Activated CD4-positive, alpha-beta T cell treated with anti-CD3 and anti-CD28 coated beads for 36 hours (primary cell): ENCODE results near the gene C22orf31. TPM values are rescaled to one million over a fixed set of nuclear protein-coding genes. Genes with fewer than 3 reads are reported as not detected.
"Not testable (repeated sequence)": the region's sequence is repeated elsewhere in the genome, so short reads cannot be mapped to it uniquely, and the experiment has no call there.

Source experiments
- ATAC-seq: fragments of 200-7000 bp; cut with Tn5 transposase; one replicate; pipeline ENCODE4 v1.10.0; 2021; ENCODE audit warnings: mild to moderate bottlenecking, moderate library complexity
- CTCF ChIA-PET: fragments of 350-600 bp; sonication (Branson Sonifier 250); formaldehyde crosslinking; loops from one replicate; lab custom pipeline; 2021; ENCODE audit warnings: antibody characterized with exemption; lab: Charles Lee
- POLR2A ChIA-PET: fragments of 350-600 bp; sonication (Branson Sonifier 250); formaldehyde crosslinking; loops from one replicate; lab custom pipeline; 2021; ENCODE audit warnings: antibody characterized with exemption, inconsistent platforms; lab: Charles Lee
- DNase-seq: peaks from one replicate; pipeline ENCODE4 v3.0.0-alpha.2; 2020
- H3K27ac Mint-ChIP-seq: one replicate; pipeline ENCODE4 v1.8.0; 2021; ENCODE audit warnings: mixed read lengths
- H3K27me3 Mint-ChIP-seq: one replicate; pipeline ENCODE4 v1.8.0; 2021; ENCODE audit warnings: mixed read lengths
- H3K36me3 Mint-ChIP-seq: one replicate; pipeline ENCODE4 v1.8.0; 2021; ENCODE audit warnings: low read depth, mixed read lengths
- H3K4me1 Mint-ChIP-seq: one replicate; pipeline ENCODE4 v1.8.0; 2021; ENCODE audit warnings: mixed read lengths
- H3K4me3 Mint-ChIP-seq: one replicate; pipeline ENCODE4 v1.8.0; 2021; ENCODE audit warnings: mild to moderate bottlenecking, moderate library complexity, mixed read lengths
- H3K9me3 Mint-ChIP-seq: one replicate; pipeline ENCODE4 v1.8.0; 2021; ENCODE audit warnings: low read depth, mixed read lengths
- intact Hi-C, 2 experiments: fragments of 100-400 bp; cut with DNase I in 1 of 2; cut with micrococcal nuclease in 1 of 2; formaldehyde crosslinking; loops; one replicate each; pipeline versions ENCODE4 v1.14.2 to v1.15.1; 2022 to 2024; cut with DNase I, micrococcal nuclease
- total RNA-seq, 2 experiments: library from RNA; stranded (reverse); gene quantifications; one replicate each; pipeline ENCODE4 v1.2.3, GENCODE V29; 2021

The C22orf31 gene
- total RNA-seq, 2 experiments from 2014 or later = not detected

DNA sequence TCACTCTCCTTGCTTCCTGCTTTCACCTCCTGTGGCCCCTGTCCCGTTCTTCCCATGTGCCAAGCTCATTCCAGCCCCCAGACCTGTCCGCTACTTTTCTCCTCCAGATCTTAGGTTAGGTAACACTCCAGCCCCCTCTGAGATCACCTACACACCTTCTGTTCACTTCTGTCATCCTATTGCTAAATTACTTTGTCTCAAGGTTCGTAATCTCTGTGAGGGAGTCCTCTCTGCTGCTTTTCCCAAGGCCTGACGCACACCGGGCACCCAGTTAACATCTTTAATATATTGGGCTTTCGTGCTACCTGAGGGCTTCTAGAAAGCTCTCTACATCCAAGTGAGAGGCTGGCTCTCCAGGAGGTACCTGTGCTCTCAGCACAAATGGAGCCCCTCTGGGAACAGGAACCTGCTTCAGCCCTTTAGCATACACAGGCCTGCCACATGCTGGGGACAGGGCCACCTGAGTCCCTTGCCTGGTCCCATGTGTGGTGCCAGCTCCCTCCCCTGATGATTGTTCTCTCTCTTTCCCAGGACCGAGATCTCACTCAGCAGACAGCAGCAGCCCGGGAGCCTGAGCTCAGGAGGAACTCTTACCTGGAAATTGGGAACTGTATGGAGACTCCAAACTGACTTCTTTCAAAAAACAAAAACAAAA lies 8.5 kb downstream of the C22orf31 start:
- CTCF ChIA-PET = interaction anchor here (0.7 to 4.3 kb wide), 5 partner anchors 12 to 452 kb away, joined by 3 to 21 read pairs (median 3); no protein-coding TSS in a partner anchor
- H3K4me3 Mint-ChIP-seq = no peak overlapping the region
- DNase-seq (no peak), ATAC-seq (no peak)
- no peaks in the 10 kb centered on the region for H3K4me1 Mint-ChIP-seq
- H3K36me3 Mint-ChIP-seq = peaks cover 2% of the 10 kb centered on the region
- no peaks in the 10 kb centered on the region for H3K9me3 Mint-ChIP-seq
- intact Hi-C loops = no loop called here
- POLR2A ChIA-PET = interaction anchor here (0.6 kb wide), 1 partner anchor 210 kb away, joined by 4 read pairs; no protein-coding TSS in a partner anchor
- H3K27me3 Mint-ChIP-seq = no peaks in the 10 kb centered on the region
- no peak overlapping the region for H3K27ac Mint-ChIP-seq

DNA sequence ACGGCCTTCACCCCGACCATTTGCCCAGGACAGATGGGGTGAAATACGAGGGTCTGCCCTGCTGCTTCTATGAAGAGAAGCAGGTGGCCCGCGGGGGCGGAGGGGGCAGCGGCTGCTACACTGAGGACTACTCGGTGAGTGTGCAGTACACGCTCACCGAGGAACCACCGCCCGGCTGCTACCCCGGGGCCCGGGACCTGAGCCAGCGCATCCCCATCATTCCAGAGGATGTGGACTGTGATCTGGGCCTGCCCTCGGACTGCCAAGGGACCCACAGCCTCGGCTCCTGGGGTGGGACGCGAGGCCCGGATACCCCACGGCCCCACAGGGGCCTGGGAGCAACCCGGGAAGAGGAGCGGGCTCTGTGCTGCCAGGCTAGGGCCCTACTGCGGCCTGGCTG lies 11.2 kb downstream of the C22orf31 start:
- H3K27ac Mint-ChIP-seq = no peak overlapping the region

GRCh38 chr22:29049655-29050263 lies 11.9 kb downstream of the C22orf31 start:
- no peaks in the 10 kb centered on the region for H3K4me1 Mint-ChIP-seq
- intact Hi-C loops = no loop called here
- no peaks in the 10 kb centered on the region for H3K9me3 Mint-ChIP-seq
- ATAC-seq (no peak), DNase-seq (no peak)
- ChIA-PET POLR2A (no interaction called here), CTCF (interaction anchor here (0.6 kb wide), 1 partner anchor 193 kb away, joined by 3 read pairs; no protein-coding TSS in a partner anchor)
- H3K36me3 Mint-ChIP-seq = peaks cover 5% of the 10 kb centered on the region
- H3K27me3 Mint-ChIP-seq = no peaks in the 10 kb centered on the region
- no peak overlapping the region for H3K4me3 Mint-ChIP-seq
- no peak overlapping the region for H3K27ac Mint-ChIP-seq

More for the DNA sequence above, 11.2 kb downstream of the C22orf31 start:
- H3K27me3 Mint-ChIP-seq = no peaks in the 10 kb centered on the region
- no peaks in the 10 kb centered on the region for H3K4me1 Mint-ChIP-seq
- POLR2A ChIA-PET = no interaction called here
- ATAC-seq (no peak), DNase-seq (no peak)
- CTCF ChIA-PET = no interaction called here
- no peak overlapping the region for H3K4me3 Mint-ChIP-seq
- peaks cover 5% of the 10 kb centered on the region for H3K36me3 Mint-ChIP-seq
- intact Hi-C loops = no loop called here
- no peaks in the 10 kb centered on the region for H3K9me3 Mint-ChIP-seq

GRCh38 chr22:29048822-29049654 lies 12.6 kb downstream of the C22orf31 start:
- Mint-ChIP-seq H3K27ac (no peak overlapping the region), H3K4me3 (no peak overlapping the region), H3K4me1 (no peaks in the 10 kb centered on the region), H3K9me3 (no peaks in the 10 kb centered on the region), H3K27me3 (no peaks in the 10 kb centered on the region), H3K36me3 (peaks cover 5% of the 10 kb centered on the region)
- DNase-seq (no peak), ATAC-seq (no peak)
- POLR2A ChIA-PET = no interaction called here
- intact Hi-C loops = no loop called here
- CTCF ChIA-PET = no interaction called here

DNA sequence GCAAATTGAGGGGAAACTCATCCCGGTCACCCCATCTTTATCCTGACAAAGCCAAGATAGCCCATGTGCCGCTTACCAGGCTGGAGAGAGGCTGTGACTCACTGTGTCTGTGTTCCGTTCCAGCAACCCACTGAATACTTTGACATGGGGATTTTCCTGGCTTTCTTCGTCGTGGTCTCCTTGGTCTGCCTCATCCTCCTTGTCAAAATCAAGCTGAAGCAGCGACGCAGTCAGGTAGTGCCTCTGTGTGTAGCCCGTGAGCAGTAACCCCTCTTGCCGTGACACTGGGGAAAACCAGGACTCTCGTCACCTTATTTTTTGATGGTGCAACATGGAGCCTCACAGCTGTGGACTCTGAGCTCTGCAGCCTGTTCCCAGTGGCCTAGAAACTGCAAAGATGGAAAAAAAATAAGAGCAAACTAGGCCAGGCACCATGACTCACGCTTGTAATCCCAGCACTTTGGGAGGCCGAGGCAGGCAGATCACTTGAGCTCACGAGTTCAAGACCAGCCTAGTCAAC lies 16.9 kb downstream of the C22orf31 start:
- ATAC-seq (no peak), DNase-seq (no peak)
- no peaks in the 10 kb centered on the region for H3K4me1 Mint-ChIP-seq
- intact Hi-C loops = no loop called here
- no peaks in the 10 kb centered on the region for H3K9me3 Mint-ChIP-seq
- peaks cover 6% of the 10 kb centered on the region for H3K36me3 Mint-ChIP-seq
- H3K27me3 Mint-ChIP-seq = peaks cover 7% of the 10 kb centered on the region
- POLR2A ChIA-PET = no interaction called here
- CTCF ChIA-PET = interaction anchor here (2.3 kb wide), 1 partner anchor 444 kb away, joined by 9 read pairs; no protein-coding TSS in a partner anchor
- H3K4me3 Mint-ChIP-seq = no peak overlapping the region
- no peak overlapping the region for H3K27ac Mint-ChIP-seq

- intact Hi-C loops = no loop called here
- H3K27me3 Mint-ChIP-seq = peaks cover 7% of the 10 kb centered on the region
- H3K9me3 Mint-ChIP-seq = no peaks in the 10 kb centered on the region
- ATAC-seq = no peak
- peaks cover 4% of the 10 kb centered on the region for H3K36me3 Mint-ChIP-seq
- no peaks in the 10 kb centered on the region for H3K4me1 Mint-ChIP-seq
- H3K27ac Mint-ChIP-seq = no peak overlapping the region
- H3K4me3 Mint-ChIP-seq = no peak overlapping the region
- POLR2A ChIA-PET = no interaction called here
- DNase-seq = no peak
- CTCF ChIA-PET = interaction anchor here (0.7 to 2.3 kb wide), 4 partner anchors 11 to 443 kb away, joined by 3 to 9 read pairs (median 4); partner anchors contain the start of gene KREMEN1
Measured at GRCh38 chr22:29043906-29044575, 17.6 kb downstream of the C22orf31 start.

DNA sequence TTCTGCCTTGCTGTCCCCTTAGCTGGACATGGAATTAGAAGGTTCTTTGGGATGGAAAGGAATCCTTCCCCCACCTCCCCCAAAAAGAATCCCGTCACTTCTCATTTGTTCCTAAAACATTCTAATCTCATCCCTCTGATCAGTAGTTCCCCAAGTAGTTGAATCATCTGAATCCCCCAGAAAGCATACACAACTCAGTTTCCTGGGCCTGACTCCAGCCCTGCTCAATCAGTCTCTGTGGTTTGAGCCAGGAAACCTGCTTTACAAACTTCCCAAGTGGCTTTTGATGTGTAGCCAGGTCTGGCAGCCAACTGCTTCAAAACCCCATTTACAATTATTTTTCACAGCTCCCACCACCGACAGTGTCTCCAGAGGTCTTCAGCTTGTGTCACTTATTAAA lies 20.2 kb downstream of the C22orf31 start:
- H3K27ac Mint-ChIP-seq = no peak overlapping the region
- CTCF ChIA-PET = interaction anchor here (0.7 to 5.5 kb wide), 23 partner anchors 13 to 618 kb away, joined by 3 to 72 read pairs (median 5); partner anchors contain the start of genes C22orf31 and KREMEN1
- no peak overlapping the region for H3K4me3 Mint-ChIP-seq
- DNase-seq (no peak), ATAC-seq (no peak)
- POLR2A ChIA-PET = no interaction called here
- H3K9me3 Mint-ChIP-seq = no peaks in the 10 kb centered on the region
- no peaks in the 10 kb centered on the region for H3K4me1 Mint-ChIP-seq
- peaks cover 1% of the 10 kb centered on the region for H3K36me3 Mint-ChIP-seq
- peaks cover 7% of the 10 kb centered on the region for H3K27me3 Mint-ChIP-seq
- intact Hi-C loops = loop anchor here (2.0 kb wide), 2 partner anchors 203 to 441 kb away; no protein-coding TSS in a partner anchor

DNA sequence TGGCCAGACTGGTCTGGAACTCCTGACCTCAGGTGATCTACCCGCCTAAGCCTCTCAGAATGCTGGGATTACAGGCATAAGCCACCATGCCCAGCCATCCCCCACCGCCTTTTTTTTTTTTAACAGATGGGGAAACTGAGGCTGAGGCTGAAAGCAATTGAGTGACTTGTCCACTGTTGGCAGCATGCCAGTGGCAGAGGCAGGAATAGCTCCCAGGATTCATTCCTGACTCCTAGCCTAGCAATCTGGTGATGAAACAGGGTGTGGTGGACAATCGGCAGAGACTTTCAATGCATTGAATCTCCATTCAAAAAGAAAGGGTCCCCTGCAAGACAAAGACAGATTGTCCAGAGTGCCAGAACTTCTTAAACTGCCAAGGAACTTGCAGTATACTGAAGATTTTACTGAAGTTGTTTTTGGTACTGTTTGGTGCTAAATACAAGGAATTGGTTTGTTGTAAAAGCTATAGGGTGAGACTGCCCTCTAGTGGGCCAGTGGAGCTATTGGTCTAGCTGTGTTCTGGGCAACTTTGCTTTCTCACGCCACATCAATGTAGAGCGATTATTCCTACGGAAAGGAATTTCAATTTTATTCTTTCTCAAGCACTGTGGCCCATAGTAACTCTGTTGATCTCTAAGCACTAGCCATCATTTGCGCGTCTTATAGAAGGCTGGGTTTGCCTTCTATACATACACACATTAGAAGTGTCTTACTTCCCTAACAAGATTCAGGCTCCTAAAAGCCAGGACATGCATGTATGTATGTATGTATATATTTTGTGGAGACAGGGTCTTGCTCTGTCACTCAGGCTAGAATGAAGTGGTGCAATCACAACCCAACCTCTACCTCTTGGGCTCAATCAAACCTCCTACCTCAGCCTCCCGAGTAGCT lies 21.0 kb downstream of the C22orf31 start:
- Mint-ChIP-seq H3K27ac (no peak overlapping the region), H3K36me3 (peaks cover 1% of the 10 kb centered on the region), H3K27me3 (peaks cover 7% of the 10 kb centered on the region), H3K4me3 (no peak overlapping the region), H3K4me1 (no peaks in the 10 kb centered on the region), H3K9me3 (no peaks in the 10 kb centered on the region)
- DNase-seq (peak; percentile 77), ATAC-seq (peak; percentile 65)
- ChIA-PET CTCF (interaction anchor here (0.6 to 5.5 kb wide), 43 partner anchors 14 to 618 kb away, joined by 3 to 72 read pairs (median 4); partner anchors contain the start of genes C22orf31 and KREMEN1), POLR2A (no interaction called here)
- intact Hi-C loops = loop anchor here (1.0 to 2.0 kb wide), 4 partner anchors 185 to 440 kb away; no protein-coding TSS in a partner anchor

GRCh38 chr22:29039684-29040083 lies 21.9 kb downstream of the C22orf31 start:
- H3K9me3 Mint-ChIP-seq, H3K4me3 Mint-ChIP-seq, ATAC-seq, POLR2A ChIA-PET, H3K27me3 Mint-ChIP-seq, H3K36me3 Mint-ChIP-seq, DNase-seq, H3K4me1 Mint-ChIP-seq, H3K27ac Mint-ChIP-seq: not testable (repeated sequence)
- CTCF ChIA-PET = interaction anchor here (0.6 to 5.5 kb wide), 16 partner anchors 14 to 489 kb away, joined by 3 to 72 read pairs (median 4); no protein-coding TSS in a partner anchor
- intact Hi-C loops = loop anchor here (1.0 to 2.0 kb wide), 4 partner anchors 184 to 439 kb away; no protein-coding TSS in a partner anchor

- ATAC-seq = no peak
- H3K27me3 Mint-ChIP-seq = peaks cover 9% of the 10 kb centered on the region
- ChIA-PET POLR2A (no interaction called here), CTCF (interaction anchor here (0.6 to 5.5 kb wide), 12 partner anchors 15 to 488 kb away, joined by 3 to 72 read pairs (median 5); no protein-coding TSS in a partner anchor)
- no peak overlapping the region for H3K27ac Mint-ChIP-seq
- no peaks in the 10 kb centered on the region for H3K4me1 Mint-ChIP-seq
- H3K4me3 Mint-ChIP-seq = no peak overlapping the region
- no peaks in the 10 kb centered on the region for H3K9me3 Mint-ChIP-seq
- H3K36me3 Mint-ChIP-seq = peaks cover 1% of the 10 kb centered on the region
- intact Hi-C loops = no loop called here
- DNase-seq = no peak
Measured at GRCh38 chr22:29039148-29039547, 22.5 kb downstream of the C22orf31 start.
